ES-I3 (cell line): ENCODE results near the gene CD79B.

Source experiments
- H3K36me3 ChIP-seq: 2 replicates; pipeline ENCODE4 v1.6.1; 2013; ENCODE audit warnings: mild to moderate bottlenecking, low read length, control low read depth, moderate library complexity; ENCODE audit not compliant: insufficient read depth
- H3K4me1 ChIP-seq: 2 replicates; pipeline ENCODE4 v1.6.1; 2013; ENCODE audit warnings: mild to moderate bottlenecking, control low read depth, low read length; ENCODE audit not compliant: insufficient read depth
- H3K9ac ChIP-seq: 2 replicates; pipeline ENCODE4 v1.6.1; 2013; ENCODE audit warnings: low read depth, mild to moderate bottlenecking, low read length, moderate library complexity
- H3K9me3 ChIP-seq: 2 replicates; pipeline ENCODE4 v1.6.1; 2013; ENCODE audit warnings: mild to moderate bottlenecking, low read length, moderate library complexity; ENCODE audit not compliant: control insufficient read depth, insufficient read depth

The CD79B gene

DNA sequence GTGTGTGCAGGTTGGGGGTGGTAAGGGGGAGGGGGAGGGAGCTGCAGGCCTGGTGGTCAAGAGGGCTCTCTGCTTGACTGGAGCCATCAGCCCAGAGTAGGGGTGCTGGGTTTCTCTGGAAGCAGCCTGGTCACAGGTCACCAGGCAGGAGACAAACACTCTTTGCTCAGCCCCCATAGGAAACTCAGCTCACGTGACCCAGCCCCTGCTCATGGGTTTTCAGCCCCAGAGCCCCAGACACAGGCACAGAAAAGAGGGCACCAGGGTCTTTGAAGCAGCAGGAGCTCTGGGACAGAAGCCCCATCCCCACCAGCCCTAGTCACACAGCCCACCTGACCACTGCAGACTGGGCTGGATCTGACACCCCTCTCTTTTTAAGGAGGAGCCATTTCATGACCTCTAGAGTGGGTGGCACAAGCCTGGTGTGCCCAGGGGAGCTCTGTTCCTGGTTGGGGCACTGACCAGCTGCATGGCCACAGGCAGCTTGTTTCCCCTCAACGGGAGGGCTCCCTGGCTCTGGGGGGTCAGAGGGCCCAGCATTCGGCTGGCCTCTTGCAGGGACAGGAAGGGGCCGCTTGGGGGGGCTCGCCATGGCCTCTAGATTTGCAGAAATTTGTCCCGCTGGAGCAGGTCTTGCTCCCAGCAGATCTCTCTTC, 13.8 kb upstream of the CD79B start:
- no peaks in the 10 kb centered on the region for H3K36me3 ChIP-seq
- no peak overlapping the region for H3K9ac ChIP-seq
- H3K9me3 ChIP-seq = no peaks in the 10 kb centered on the region
- peaks cover 8% of the 10 kb centered on the region; the same call in 1 of the 2 replicates for H3K4me1 ChIP-seq

DNA sequence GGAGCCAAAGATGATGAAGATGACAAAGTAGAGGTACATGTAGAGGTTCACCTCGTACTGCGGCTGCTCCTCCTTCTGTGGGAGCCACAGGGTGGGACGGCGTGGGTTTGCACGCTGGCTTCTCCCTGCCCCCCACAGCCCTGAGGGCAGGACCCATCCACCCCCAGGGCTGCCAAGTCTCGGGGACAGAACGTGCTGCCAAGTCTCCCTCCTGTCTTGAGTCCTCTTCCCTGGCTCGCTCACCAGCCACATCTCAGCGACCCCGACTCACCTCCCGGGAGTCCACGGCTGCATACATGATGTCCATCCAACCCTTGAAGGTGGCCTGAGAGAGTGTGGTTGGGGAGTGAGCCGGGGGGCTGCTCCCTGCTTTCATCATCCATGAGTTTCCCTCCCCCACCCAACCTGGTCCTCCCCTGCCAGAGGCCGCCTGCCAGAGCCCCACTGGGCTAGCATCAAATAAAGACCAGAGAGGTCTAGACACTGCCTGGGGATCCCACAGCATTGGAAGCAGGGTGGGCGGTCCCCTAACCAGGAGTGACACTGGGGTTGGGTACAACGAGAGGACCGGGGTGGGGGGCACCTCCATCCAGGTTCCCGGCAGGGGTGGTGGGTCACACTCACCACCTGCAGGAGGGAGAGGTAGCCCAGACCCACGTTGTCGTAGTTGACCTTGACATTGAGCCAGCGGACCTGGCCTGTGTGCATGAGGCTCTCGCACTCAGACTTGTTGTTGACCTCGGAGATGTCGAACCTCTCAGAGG, 12.8 kb upstream of the CD79B start:
- no peaks in the 10 kb centered on the region for H3K36me3 ChIP-seq
- no peaks in the 10 kb centered on the region for H3K9me3 ChIP-seq
- H3K4me1 ChIP-seq = peaks cover 4% of the 10 kb centered on the region; the same call in 1 of the 2 replicates
- no peak overlapping the region for H3K9ac ChIP-seq

DNA sequence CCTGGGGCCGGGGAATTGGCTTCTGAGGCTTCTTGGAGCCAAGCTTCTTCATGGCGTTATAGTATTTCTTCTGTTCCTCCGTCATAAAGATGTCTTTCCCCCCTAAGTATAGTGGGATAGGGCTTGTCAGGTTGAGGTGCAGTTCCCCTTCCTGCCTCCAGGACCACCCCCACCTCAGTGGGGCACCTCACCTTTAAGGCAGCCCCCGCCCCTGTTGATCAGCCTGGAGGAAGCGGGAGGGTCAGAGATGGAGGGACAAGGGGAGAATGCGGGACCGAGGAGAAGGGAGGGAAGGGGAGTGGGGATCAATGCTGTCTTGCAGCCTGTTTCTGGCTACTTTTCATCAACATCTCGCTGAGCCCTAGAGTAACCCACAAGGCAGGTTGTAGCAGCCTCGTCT, 11.6 kb upstream of the CD79B start:
- no peaks in the 10 kb centered on the region for H3K9me3 ChIP-seq
- no peak overlapping the region for H3K9ac ChIP-seq
- no peaks in the 10 kb centered on the region for H3K36me3 ChIP-seq
- peaks cover 4% of the 10 kb centered on the region; the same call in 1 of the 2 replicates for H3K4me1 ChIP-seq

DNA sequence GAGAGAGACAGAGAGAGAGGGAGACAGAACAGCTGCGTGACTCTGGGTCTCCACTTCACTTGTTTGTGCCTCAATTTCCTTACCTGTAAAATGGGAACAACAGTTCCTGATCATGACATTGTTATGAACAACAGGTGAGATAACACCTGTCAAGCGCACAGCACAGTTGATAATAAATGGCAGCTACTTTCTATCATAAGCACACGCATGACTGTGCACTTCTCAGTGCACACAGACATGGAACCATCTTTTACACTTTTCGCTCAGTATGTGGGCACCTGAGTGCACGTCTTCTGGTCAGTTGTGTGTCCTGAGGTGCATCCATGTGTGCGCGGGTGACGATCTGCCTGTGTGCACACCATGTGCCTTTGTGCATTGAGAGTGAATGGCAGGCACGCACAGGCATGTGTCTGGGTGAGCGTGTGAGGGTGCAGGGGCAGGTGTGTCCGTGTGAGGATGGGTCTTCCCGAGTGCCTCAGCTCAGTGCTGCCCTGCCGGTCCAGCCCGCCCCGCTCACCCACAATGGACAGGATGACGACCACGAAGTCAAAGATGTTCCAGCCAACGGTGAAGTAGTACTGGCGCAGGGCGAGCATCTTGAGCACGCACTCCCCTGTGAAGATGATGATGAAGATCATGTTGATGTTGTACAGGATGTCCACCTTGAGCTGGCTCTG, 10.3 kb upstream of the CD79B start:
- H3K36me3 ChIP-seq = no peaks in the 10 kb centered on the region
- peaks cover 4% of the 10 kb centered on the region; the same call in 1 of the 2 replicates for H3K4me1 ChIP-seq
- H3K9me3 ChIP-seq = no peaks in the 10 kb centered on the region

DNA sequence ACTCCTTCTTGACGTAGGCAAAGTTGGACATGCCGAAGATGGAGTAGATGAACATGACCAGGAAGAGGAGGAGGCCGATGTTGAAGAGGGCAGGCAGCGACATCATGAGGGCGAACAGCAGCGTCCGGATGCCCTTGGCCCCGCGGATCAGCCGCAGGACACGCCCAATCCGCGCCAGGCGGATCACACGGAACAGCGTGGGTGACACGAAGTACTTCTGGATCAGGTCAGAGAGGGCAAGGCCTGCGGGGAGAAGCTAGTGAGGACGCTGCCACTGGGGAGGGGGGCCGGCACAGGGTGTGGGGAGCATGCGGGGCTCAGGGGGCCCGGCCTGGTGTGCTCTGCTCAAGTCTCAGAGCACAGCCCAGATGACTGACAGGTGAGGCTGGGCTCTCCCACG, 9.6 kb upstream of the CD79B start:
- Histone ChIP-seq H3K9ac (no peak overlapping the region), H3K36me3 (no peaks in the 10 kb centered on the region), H3K9me3 (no peaks in the 10 kb centered on the region), H3K4me1 (peaks cover 4% of the 10 kb centered on the region; the same call in 1 of the 2 replicates)

More for the DNA sequence above, 10.3 kb upstream of the CD79B start:
- no peak overlapping the region for H3K9ac ChIP-seq

DNA sequence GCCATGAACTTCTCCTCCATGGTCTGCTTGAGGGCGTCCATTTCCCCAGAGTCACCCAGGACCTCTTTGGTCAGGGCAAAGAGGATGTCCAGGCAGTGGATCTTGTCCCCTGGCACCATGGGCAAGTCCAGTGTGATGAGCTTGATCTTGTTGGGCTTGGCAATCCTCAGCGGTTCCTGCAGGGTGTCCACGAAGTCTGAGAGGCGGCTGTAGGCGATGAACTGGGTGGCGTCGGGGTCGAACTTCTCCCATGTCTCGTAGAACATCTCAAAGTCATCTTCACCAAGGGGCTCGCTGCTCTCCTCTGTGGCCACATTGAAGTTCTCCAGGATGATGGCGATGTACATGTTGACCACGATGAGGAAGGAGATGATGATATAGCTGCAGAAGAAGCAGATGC, 9.0 kb upstream of the CD79B start:
- Histone ChIP-seq H3K4me1 (no peaks in the 10 kb centered on the region; the same call in 1 of the 2 replicates), H3K9ac (no peak overlapping the region), H3K36me3 (no peaks in the 10 kb centered on the region), H3K9me3 (no peaks in the 10 kb centered on the region)

DNA sequence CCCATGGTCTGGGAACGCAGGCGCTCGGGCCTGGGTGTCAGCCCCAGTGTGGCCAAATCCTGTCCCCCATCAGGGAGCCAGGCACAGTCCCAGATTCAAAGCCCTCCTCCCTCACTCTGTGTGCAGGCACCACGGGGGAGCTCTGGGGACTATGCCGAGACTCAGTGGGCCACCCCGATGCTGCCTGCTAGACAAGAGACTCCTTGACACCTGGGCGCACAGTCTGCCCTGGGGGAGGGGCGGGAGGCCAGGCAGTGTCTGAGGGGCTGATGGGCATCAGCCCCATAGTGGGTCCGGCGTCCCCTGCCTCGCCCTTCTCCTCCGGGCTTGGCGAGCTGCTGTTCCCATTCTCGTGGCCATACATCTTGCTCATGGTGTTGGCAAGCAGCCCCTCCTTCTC, 8.5 kb upstream of the CD79B start:
- Histone ChIP-seq H3K9me3 (no peaks in the 10 kb centered on the region), H3K36me3 (no peaks in the 10 kb centered on the region), H3K9ac (no peak overlapping the region), H3K4me1 (no peaks in the 10 kb centered on the region; the same call in 1 of the 2 replicates)

DNA sequence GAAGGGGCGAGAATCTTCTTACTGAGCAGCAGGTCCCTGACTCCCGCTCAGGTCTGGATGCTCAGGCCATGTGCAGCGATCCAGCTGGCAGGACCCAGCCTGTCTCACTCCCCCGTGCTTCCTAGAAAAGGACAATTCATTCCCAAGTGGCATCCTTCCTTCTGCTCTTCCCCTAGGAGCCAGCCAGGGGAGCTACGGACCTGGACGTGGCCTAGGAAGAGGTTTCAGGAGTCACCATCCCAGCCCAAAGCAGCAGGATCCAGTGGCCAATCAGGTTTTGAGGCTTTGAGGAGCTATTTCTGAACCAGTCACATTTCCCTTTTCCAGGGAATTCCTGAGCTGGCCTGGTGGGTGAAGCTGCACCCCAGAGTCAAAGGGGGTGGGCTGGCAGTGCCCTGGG, 7.8 kb upstream of the CD79B start:
- H3K9ac ChIP-seq = no peak overlapping the region

DNA sequence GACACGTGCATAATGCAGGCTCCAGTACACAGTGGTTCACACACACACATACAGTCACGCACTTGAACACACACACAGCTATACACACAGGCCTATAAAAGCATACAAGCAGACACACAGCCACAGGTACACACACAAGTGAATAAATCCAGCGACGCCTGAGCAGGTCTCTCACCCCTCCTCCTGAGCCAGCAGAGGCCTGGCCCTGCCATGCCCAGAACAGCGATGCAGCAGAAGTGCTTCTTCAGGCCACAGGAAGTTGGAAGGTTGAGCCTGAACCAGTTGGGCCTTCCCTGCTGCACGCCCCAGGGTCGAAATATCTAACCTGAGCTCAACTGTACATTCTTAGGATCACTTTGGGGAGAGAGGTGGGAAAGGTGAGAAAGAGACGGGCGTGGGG, 7.3 kb upstream of the CD79B start:
- Histone ChIP-seq H3K9me3 (no peaks in the 10 kb centered on the region), H3K9ac (no peak overlapping the region), H3K36me3 (no peaks in the 10 kb centered on the region), H3K4me1 (no peaks in the 10 kb centered on the region; the same call in 1 of the 2 replicates)

More for the DNA sequence above, 7.8 kb upstream of the CD79B start:
- Histone ChIP-seq H3K36me3 (no peaks in the 10 kb centered on the region), H3K9me3 (no peaks in the 10 kb centered on the region), H3K4me1 (no peaks in the 10 kb centered on the region; the same call in 1 of the 2 replicates)

DNA sequence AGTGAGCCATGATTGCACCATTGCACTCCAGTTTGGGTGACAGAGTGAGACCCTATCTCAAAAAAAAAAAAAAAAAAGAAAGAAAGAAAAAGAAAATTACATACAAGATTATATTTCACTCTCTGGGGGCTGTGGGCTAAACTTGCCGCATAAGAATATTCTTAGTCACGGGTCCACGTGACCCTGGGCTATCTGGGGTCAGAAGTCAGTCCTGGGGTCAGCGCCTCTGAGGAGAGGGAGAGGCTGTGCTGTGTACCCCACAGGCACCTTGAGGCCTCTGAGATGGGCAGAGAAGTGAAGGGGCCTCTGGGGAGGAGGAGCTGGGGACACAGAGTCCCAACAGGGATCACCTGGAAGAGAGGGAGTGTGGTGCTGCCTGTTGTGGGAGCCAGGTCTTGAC, 5.8 kb upstream of the CD79B start:
- Histone ChIP-seq H3K4me1 (no peaks in the 10 kb centered on the region; the same call in 1 of the 2 replicates), H3K9ac (no peak overlapping the region), H3K36me3 (no peaks in the 10 kb centered on the region), H3K9me3 (no peaks in the 10 kb centered on the region)

DNA sequence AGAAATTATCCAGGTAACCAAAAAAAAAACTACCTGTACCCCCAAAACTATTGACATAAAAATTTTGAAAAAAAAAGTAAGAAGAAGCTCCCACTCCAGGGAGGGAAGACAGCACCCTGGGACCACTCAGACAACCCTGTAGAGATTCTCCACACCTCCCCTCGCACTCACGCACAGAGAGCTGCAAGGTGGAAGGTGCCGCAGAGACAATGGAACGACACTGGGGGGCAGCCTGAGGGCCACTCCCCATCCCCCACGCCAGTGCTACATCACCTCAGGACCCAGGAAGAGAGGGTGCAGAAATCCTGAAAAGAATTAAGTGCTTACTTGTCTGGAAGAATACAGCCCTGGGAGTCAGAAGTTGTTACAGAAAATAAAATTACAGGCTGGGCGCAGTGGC, 5.2 kb upstream of the CD79B start:
- no peaks in the 10 kb centered on the region for H3K36me3 ChIP-seq
- peaks cover under 1% of the 10 kb centered on the region; the same call in 1 of the 2 replicates for H3K4me1 ChIP-seq
- H3K9me3 ChIP-seq = no peaks in the 10 kb centered on the region
- H3K9ac ChIP-seq = no peak overlapping the region

DNA sequence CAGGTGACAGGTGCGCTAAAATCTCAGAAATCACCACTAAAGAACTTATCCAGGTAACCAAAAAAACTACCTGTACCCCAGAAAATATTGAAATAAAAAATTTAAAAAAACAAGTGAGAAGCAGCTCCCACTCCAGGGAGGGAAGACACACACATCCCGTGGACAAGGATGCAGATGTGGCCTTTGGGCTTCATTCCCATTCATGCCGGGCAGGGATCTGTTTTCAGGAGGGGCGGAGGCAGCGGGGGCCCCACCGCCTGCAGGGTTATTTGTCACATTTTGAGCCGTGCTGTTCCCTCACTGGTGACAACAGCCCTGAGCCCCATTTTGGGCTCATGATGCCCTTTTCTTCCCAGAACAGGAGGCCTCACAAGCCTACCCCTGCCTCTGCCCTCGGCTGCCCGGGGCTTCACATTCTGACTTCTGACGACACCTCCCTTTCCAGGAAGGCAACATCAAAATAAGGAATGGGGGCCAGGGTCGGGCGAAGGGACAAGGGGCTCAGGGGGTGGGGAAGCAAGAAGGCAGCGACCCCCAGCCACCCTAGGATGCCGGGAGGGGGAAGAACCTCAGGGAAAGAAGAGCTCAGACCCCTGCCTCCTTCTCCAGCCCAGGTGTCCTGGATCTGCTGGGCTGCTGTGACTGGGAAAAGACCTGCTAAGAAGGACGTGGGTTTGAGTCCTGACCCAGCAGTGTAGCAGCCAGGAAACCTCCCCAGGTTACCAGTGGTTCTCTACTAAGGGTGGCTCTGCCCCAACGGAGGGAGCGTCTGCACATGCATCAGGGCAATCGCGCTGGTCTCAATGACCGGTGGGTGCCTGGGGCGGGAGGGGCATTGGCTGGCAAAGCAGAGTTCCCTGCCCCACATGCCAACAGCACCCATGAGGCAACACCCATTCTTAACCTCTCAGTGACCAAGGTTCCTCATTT, 2.3 kb upstream of the CD79B start:
- H3K36me3 ChIP-seq = no peaks in the 10 kb centered on the region
- no peaks in the 10 kb centered on the region for H3K9me3 ChIP-seq
- no peak overlapping the region for H3K9ac ChIP-seq
- H3K4me1 ChIP-seq = peaks cover 16% of the 10 kb centered on the region; the same call in 1 of the 2 replicates

DNA sequence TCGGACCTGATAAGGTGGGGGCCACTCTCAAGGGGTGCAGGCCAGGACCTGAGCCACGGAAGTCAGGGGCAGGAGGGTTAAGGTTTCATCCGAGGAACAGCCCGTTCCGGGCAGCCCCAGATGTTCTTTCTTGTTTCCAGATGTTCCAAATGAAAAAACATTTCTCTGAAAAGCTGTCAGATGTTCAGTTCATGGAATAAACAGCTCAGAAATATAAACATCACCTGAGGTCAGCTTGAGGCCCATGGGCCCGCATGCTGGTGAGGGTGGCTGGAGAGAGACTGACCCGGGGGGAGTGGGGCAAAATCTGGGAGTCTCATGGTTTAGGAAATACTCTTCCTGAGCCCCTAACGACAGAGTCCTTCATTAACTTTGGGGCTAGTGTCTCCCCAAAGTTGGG, 1.5 kb upstream of the CD79B start:
- Histone ChIP-seq H3K9ac (no peak overlapping the region), H3K36me3 (no peaks in the 10 kb centered on the region), H3K9me3 (no peaks in the 10 kb centered on the region), H3K4me1 (peaks cover 16% of the 10 kb centered on the region; the same call in 1 of the 2 replicates)

DNA sequence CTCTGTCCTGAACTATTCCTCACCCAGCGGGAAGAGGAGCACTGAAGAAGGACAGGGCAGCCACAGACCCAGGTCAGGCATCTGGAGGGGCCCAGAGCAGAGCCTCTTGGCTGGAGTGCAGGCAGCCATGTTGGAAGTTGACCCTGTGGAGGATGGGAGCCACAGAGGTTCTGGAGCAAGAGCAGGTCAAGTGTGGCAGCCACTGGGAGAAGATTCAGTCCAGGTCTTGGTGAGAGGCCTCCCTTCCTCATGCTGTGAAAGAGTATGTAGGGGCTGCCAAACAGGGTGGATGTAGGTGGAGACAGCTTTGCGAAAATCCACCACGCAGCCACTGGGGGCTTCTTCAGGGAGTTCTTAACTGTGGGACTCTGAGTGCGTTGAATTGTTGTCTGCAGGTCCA, 590 bp upstream of the CD79B start:
- Histone ChIP-seq H3K9ac (no peak overlapping the region; the same call in 1 of the 2 replicates), H3K9me3 (no peaks in the 10 kb centered on the region), H3K36me3 (no peaks in the 10 kb centered on the region), H3K4me1 (peaks cover 16% of the 10 kb centered on the region; the same call in 1 of the 2 replicates)
